CD4-positive, alpha-beta T cell treated with Interleukin-6 at 100 ng/mL for 8 hours (primary cell): ENCODE results near the gene PLEKHH1.

Experiments used
- DNase-seq: peaks from one replicate; pipeline ENCODE4 v3.0.0-alpha.2; 2020; ENCODE audit warnings: mixed read lengths, low spot score

Gene PLEKHH1

DNA sequence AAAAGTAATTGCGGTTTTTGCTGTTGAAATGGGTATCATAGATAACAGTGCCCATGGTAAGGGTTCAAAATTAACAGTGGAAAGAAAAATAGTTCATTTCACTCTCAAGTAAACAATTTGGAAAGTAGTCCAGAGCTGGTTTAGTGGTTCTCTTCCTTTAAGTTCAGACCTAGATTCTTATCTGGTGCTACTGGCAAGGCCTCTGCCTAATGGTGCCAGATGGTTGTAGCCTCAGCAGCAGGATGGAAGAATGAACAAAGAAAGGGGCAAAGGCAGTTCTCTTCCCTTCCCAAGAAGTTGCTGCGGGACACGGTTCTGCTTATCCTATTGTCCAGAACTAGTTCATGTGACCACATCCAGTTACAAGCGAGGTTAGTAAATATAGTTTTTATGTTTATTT lies 97.1 kb downstream of the PLEKHH1 start:
- DNase-seq, result no peak

GRCh38 chr14:67630938-67631337 lies 97.8 kb downstream of the PLEKHH1 start:
- no peak for DNase-seq

DNA sequence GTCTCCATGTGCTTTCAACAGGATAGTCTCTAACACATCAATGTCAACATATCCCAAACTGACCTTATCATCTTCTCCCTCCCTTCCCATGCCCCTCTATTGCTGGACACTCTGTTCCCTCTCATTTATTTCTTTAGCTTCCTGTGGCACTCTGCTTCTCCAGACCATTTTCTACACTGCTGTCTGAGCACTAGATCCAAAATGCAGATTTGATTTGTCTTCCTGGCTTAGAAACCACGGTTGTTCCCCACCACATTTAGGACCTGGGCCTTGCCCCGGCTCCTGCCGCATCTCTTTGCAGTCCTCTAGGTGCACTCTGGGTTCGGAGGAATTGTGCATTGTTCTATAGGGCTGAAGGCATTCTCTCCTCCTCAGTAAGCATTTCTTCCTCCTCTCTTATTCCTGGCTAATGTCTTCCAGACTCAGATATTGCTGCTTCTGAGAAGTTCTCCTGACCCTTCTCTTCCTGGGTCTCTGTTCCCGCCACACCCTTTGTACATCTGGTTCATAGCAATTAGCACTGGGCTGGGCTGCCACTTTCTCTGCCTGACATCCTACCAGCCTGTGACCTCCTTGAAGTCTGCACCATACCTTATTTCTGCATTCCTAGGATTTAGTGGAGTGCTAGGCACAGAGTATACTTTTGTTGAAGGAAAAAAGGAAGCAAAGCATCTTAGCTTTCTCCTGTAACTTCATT lies 100.5 kb downstream of the PLEKHH1 start:
- DNase-seq, result no peak

GRCh38 chr14:67636361-67636919 lies 103.3 kb downstream of the PLEKHH1 start:
- DNase-seq, result no peak

DNA sequence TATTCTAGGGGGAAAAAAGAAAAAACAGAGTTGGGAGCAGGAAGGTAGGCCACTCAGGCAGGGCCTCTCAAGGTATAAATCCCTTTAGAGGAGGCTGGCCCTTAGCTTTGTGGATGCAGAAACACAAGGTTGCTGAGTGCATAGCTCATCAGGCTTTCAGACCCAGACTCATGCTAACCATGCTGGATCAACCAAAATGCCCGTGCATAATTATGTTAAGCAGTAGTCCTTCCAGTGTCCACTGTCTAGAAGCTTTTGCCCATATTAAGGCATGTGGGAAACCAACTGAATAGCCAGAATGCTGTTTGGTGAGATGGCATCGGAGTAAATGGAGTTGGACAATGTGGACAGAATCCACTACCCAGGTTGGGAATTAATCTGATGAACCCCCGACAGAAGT lies 105.6 kb downstream of the PLEKHH1 start:
- DNase-seq, result no peak
